NCI-H2029 (cell line): Measurements from ENCODE around the gene SEC14L1.

Source experiments
- DNase-seq: peaks from one replicate; lab custom pipeline; 2025; lab: John Stamatoyannopoulos, UW

The SEC14L1 gene

GRCh38 chr17:77163001-77163400, 22.2 kb downstream of the SEC14L1 start:
- no peak for DNase-seq

- no peak for DNase-seq
These were observed 22.9 kb downstream of the SEC14L1 start for GRCh38 chr17:77163511-77164280.

- DNase-seq, result no peak
These were observed 23.8 kb downstream of the SEC14L1 start for GRCh38 chr17:77164483-77165091.

GRCh38 chr17:77165577-77165976, 24.8 kb downstream of the SEC14L1 start:
- DNase-seq, result no peak

- no peak for DNase-seq
These were observed 26.9 kb downstream of the SEC14L1 start for GRCh38 chr17:77167472-77168306.

- no peak for DNase-seq
These were observed 32.3 kb downstream of the SEC14L1 start for GRCh38 chr17:77173104-77173503.

GRCh38 chr17:77174928-77175661, 34.3 kb downstream of the SEC14L1 start:
- no peak for DNase-seq

GRCh38 chr17:77177002-77177741, 36.4 kb downstream of the SEC14L1 start:
- no peak for DNase-seq

GRCh38 chr17:77178050-77178449, 37.3 kb downstream of the SEC14L1 start:
- no peak for DNase-seq

GRCh38 chr17:77178563-77178962, 37.8 kb downstream of the SEC14L1 start:
- no peak for DNase-seq

- no peak for DNase-seq
These were observed 40.0 kb downstream of the SEC14L1 start for GRCh38 chr17:77180503-77181357.

GRCh38 chr17:77182205-77183172, 41.7 kb downstream of the SEC14L1 start:
- no peak for DNase-seq

- DNase-seq, result no peak
These were observed 43.7 kb downstream of the SEC14L1 start for GRCh38 chr17:77184474-77184873.

GRCh38 chr17:77185137-77185536, 44.4 kb downstream of the SEC14L1 start:
- no peak for DNase-seq

GRCh38 chr17:77186141-77186604, 45.4 kb downstream of the SEC14L1 start:
- no peak for DNase-seq

- DNase-seq, result no peak
These were observed 47.6 kb downstream of the SEC14L1 start for GRCh38 chr17:77188084-77189066.

GRCh38 chr17:77189148-77189547, 48.4 kb downstream of the SEC14L1 start:
- DNase-seq, result no peak

GRCh38 chr17:77190576-77190975, 49.8 kb downstream of the SEC14L1 start:
- no peak for DNase-seq
